ENCODE results near the gene LCN1. TPM values are rescaled to one million over a fixed set of nuclear protein-coding genes. Genes with fewer than 3 reads are reported as not detected.

LCN1 gene
- polyA plus RNA-seq, 4 donors = not detected

- H3K9me3 ChIP-seq (ENCODE audit: control insufficient read depth in 2 of 2, insufficient read depth in 1 of 2, low read depth in 1 of 2, low read length in 1 of 2) = no peaks in the 10 kb centered on the region
- H3K36me3 ChIP-seq (ENCODE audit: control insufficient read depth in 3 of 3, insufficient read depth in 2 of 3, low read depth in 1 of 3, low read length in 3 of 3) = peaks cover 0 to 40% (median 6%) of the 10 kb centered on the region in 3 donors
- H3K4me3 ChIP-seq (ENCODE audit: low read depth in 1 of 3, low read length in 3 of 3) = peak overlapping the region; percentile 83 to 92 (median 84)
- 39 to 45% (median 40%) methylated on average over 37 to 38 of the region's 38 CpGs for WGBS, 3 donors
- H3K27ac ChIP-seq (ENCODE audit: low read depth in 1 of 3, low read length in 2 of 3) = peak overlapping the region in 1 of 3 donors; percentile 69
- no peak for FAIRE-seq
- peak in 1 of 2 donors; percentile 44 for DNase-seq
- H3K4me1 ChIP-seq (ENCODE audit: control insufficient read depth in 3 of 3, insufficient read depth in 2 of 3, low read depth in 1 of 3, low read length in 2 of 3) = peaks cover 0 to 7% (median 5%) of the 10 kb centered on the region in 3 donors
- H3K27me3 ChIP-seq (ENCODE audit: control insufficient read depth in 3 of 3, insufficient read depth in 3 of 3, low read length in 3 of 3) = no peaks in the 10 kb centered on the region
These were observed 19.7 kb upstream of the LCN1 start for GRCh38 chr9:135501261-135502167.

- peaks cover 0 to 7% (median 5%) of the 10 kb centered on the region in 3 donors for H3K4me1 ChIP-seq (ENCODE audit: control insufficient read depth in 3 of 3, insufficient read depth in 2 of 3, low read depth in 1 of 3, low read length in 2 of 3)
- H3K27me3 ChIP-seq (ENCODE audit: control insufficient read depth in 3 of 3, insufficient read depth in 3 of 3, low read length in 3 of 3) = no peaks in the 10 kb centered on the region
- H3K36me3 ChIP-seq (ENCODE audit: control insufficient read depth in 3 of 3, insufficient read depth in 2 of 3, low read depth in 1 of 3, low read length in 3 of 3) = peaks cover 0 to 40% (median 6%) of the 10 kb centered on the region in 3 donors
- DNase-seq (no peak), FAIRE-seq (no peak)
- no peaks in the 10 kb centered on the region for H3K9me3 ChIP-seq (ENCODE audit: control insufficient read depth in 2 of 2, insufficient read depth in 1 of 2, low read depth in 1 of 2, low read length in 1 of 2)
- WGBS, 3 donors = 83 to 87% (median 84%) methylated on average over 15 of the region's 15 CpGs
- H3K4me3 ChIP-seq (ENCODE audit: low read depth in 1 of 3, low read length in 3 of 3) = no peak overlapping the region
- H3K27ac ChIP-seq (ENCODE audit: low read depth in 1 of 3, low read length in 2 of 3) = no peak overlapping the region
These were observed 18.9 kb upstream of the LCN1 start for GRCh38 chr9:135502168-135502872.

GRCh38 chr9:135502873-135503321 is 18.3 kb upstream of the LCN1 start:
- Histone ChIP-seq H3K4me3 (ENCODE audit: low read depth in 1 of 3, low read length in 3 of 3) (no peak overlapping the region), H3K27ac (ENCODE audit: low read depth in 1 of 3, low read length in 2 of 3) (no peak overlapping the region), H3K4me1 (ENCODE audit: control insufficient read depth in 3 of 3, insufficient read depth in 2 of 3, low read depth in 1 of 3, low read length in 2 of 3) (peaks cover 0 to 7% (median 5%) of the 10 kb centered on the region in 3 donors), H3K36me3 (ENCODE audit: control insufficient read depth in 3 of 3, insufficient read depth in 2 of 3, low read depth in 1 of 3, low read length in 3 of 3) (peaks cover 0 to 40% (median 6%) of the 10 kb centered on the region in 3 donors), H3K27me3 (ENCODE audit: control insufficient read depth in 3 of 3, insufficient read depth in 3 of 3, low read length in 3 of 3) (no peaks in the 10 kb centered on the region), H3K9me3 (ENCODE audit: control insufficient read depth in 2 of 2, insufficient read depth in 1 of 2, low read depth in 1 of 2, low read length in 1 of 2) (no peaks in the 10 kb centered on the region)
- 87 to 93% (median 88%) methylated on average over 16 of the region's 16 CpGs for WGBS, 3 donors
- DNase-seq (no peak), FAIRE-seq (no peak)

- no peak for DNase-seq
- no peak overlapping the region for H3K27ac ChIP-seq (ENCODE audit: low read depth in 1 of 3, low read length in 2 of 3)
- no peak for FAIRE-seq
- WGBS, 3 donors = 90 to 95% (median 92%) methylated on average over 41 of the region's 41 CpGs
- peaks cover 0 to 7% (median 5%) of the 10 kb centered on the region in 3 donors for H3K4me1 ChIP-seq (ENCODE audit: control insufficient read depth in 3 of 3, insufficient read depth in 2 of 3, low read depth in 1 of 3, low read length in 2 of 3)
- no peaks in the 10 kb centered on the region for H3K27me3 ChIP-seq (ENCODE audit: control insufficient read depth in 3 of 3, insufficient read depth in 3 of 3, low read length in 3 of 3)
- H3K36me3 ChIP-seq (ENCODE audit: control insufficient read depth in 3 of 3, insufficient read depth in 2 of 3, low read depth in 1 of 3, low read length in 3 of 3) = peaks cover 0 to 40% (median 6%) of the 10 kb centered on the region in 3 donors
- peaks cover 0 to 4% of the 10 kb centered on the region in 2 donors for H3K9me3 ChIP-seq (ENCODE audit: control insufficient read depth in 2 of 2, insufficient read depth in 1 of 2, low read depth in 1 of 2, low read length in 1 of 2)
- no peak overlapping the region for H3K4me3 ChIP-seq (ENCODE audit: low read depth in 1 of 3, low read length in 3 of 3)
These were observed 17.6 kb upstream of the LCN1 start for GRCh38 chr9:135503371-135504261.

- no peak overlapping the region for H3K4me3 ChIP-seq (ENCODE audit: low read depth in 1 of 3, low read length in 3 of 3)
- FAIRE-seq (no peak), DNase-seq (peak; percentile 51 to 63)
- H3K9me3 ChIP-seq (ENCODE audit: control insufficient read depth in 2 of 2, insufficient read depth in 1 of 2, low read depth in 1 of 2, low read length in 1 of 2) = peaks cover 0 to 4% of the 10 kb centered on the region in 2 donors
- H3K4me1 ChIP-seq (ENCODE audit: control insufficient read depth in 3 of 3, insufficient read depth in 2 of 3, low read depth in 1 of 3, low read length in 2 of 3) = peaks cover 0 to 7% (median 5%) of the 10 kb centered on the region in 3 donors
- no peaks in the 10 kb centered on the region for H3K27me3 ChIP-seq (ENCODE audit: control insufficient read depth in 3 of 3, insufficient read depth in 3 of 3, low read length in 3 of 3)
- H3K36me3 ChIP-seq (ENCODE audit: control insufficient read depth in 3 of 3, insufficient read depth in 2 of 3, low read depth in 1 of 3, low read length in 3 of 3) = peaks cover 0 to 40% (median 6%) of the 10 kb centered on the region in 3 donors
- WGBS, 3 donors = 63 to 69% (median 68%) methylated on average over 21 of the region's 21 CpGs
- no peak overlapping the region for H3K27ac ChIP-seq (ENCODE audit: low read depth in 1 of 3, low read length in 2 of 3)
These were observed 16.7 kb upstream of the LCN1 start for GRCh38 chr9:135504262-135505243.

- H3K4me3 ChIP-seq (ENCODE audit: low read depth in 1 of 3, low read length in 3 of 3) = no peak overlapping the region
- peaks cover 0 to 7% (median 5%) of the 10 kb centered on the region in 3 donors for H3K4me1 ChIP-seq (ENCODE audit: control insufficient read depth in 3 of 3, insufficient read depth in 2 of 3, low read depth in 1 of 3, low read length in 2 of 3)
- FAIRE-seq (no peak), DNase-seq (no peak)
- no peaks in the 10 kb centered on the region for H3K27me3 ChIP-seq (ENCODE audit: control insufficient read depth in 3 of 3, insufficient read depth in 3 of 3, low read length in 3 of 3)
- H3K36me3 ChIP-seq (ENCODE audit: control insufficient read depth in 3 of 3, insufficient read depth in 2 of 3, low read depth in 1 of 3, low read length in 3 of 3) = peaks cover 0 to 40% (median 6%) of the 10 kb centered on the region in 3 donors
- H3K9me3 ChIP-seq (ENCODE audit: control insufficient read depth in 2 of 2, insufficient read depth in 1 of 2, low read depth in 1 of 2, low read length in 1 of 2) = peaks cover 0 to 7% of the 10 kb centered on the region in 2 donors
- no peak overlapping the region for H3K27ac ChIP-seq (ENCODE audit: low read depth in 1 of 3, low read length in 2 of 3)
- 85 to 91% (median 89%) methylated on average over 22 to 24 of the region's 24 CpGs for WGBS, 3 donors
These were observed 15.6 kb upstream of the LCN1 start for GRCh38 chr9:135505406-135506187.

Data from small intestine (tissue), 7 donors.